ENCODE data around the gene CEACAM20. TPM values are rescaled to one million over a fixed set of nuclear protein-coding genes. Genes with fewer than 3 reads are reported as not detected.
A peak's percentile ranks its signal among the peaks of the same experiment; 100 is the strongest.

Gene CEACAM20
- total RNA-seq: not detected
- not detected for total RNA-seq (2013)

DNA sequence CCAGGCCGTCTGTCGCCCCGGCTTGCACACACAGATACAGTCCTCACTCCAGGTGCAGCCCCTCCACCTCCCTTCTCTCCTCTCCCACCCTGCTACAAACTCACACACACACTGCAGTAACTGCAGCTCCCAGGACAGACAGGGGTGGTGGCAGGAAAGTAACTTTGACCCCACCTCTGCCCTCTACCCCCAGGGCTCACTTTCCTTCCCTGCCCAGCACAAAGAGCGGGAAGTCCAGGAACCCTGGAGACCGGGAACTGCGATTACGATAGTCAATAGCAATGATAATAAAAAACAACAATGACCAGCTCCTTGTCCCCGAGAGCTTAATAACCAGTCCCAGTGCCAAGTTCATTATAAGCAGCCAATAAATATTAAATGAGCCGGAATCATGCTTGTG is at the start of gene CEACAM20:
TSS of gene CEACAM20 (minus strand) at position 140 of the 400 bp plus-strand sequence. CDS start 166 bp downstream, outside the sequence.
- TF ChIP-seq, protein P1, sequence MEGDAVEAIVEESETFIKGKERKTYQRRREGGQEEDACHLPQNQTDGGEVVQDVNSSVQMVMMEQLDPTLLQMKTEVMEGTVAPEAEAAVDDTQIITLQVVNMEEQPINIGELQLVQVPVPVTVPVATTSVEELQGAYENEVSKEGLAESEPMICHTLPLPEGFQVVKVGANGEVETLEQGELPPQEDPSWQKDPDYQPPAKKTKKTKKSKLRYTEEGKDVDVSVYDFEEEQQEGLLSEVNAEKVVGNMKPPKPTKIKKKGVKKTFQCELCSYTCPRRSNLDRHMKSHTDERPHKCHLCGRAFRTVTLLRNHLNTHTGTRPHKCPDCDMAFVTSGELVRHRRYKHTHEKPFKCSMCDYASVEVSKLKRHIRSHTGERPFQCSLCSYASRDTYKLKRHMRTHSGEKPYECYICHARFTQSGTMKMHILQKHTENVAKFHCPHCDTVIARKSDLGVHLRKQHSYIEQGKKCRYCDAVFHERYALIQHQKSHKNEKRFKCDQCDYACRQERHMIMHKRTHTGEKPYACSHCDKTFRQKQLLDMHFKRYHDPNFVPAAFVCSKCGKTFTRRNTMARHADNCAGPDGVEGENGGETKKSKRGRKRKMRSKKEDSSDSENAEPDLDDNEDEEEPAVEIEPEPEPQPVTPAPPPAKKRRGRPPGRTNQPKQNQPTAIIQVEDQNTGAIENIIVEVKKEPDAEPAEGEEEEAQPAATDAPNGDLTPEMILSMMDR (IDR thresholded peaks at IDR 0.05): no peak
- DNase-seq (no peak), ATAC-seq (no peak)
- Histone ChIP-seq H3K4me3 (ENCODE audit: low read length) (no peak within 1 kb of the TSS), H3K27ac (ENCODE audit: low read length) (no peak within 1 kb of the TSS), H3K9me3 (ENCODE audit: control insufficient read depth, insufficient read depth, low read length) (no peaks in the 10 kb centered on the region), H3K27me3 (ENCODE audit: control insufficient read depth, insufficient read depth, low read length) (no peaks in the 10 kb centered on the region), H3K36me3 (ENCODE audit: control insufficient read depth, insufficient read depth, low read length) (no peaks in the 10 kb centered on the region), H3K4me1 (ENCODE audit: control insufficient read depth, insufficient read depth, low read length) (no peaks in the 10 kb centered on the region)
- Mint-ChIP-seq H3K4me1 (no peaks in the 10 kb centered on the region), H3K9me3 (no peaks in the 10 kb centered on the region), H3K27me3 (ENCODE audit: low read depth in 2 of 2) (peaks cover 0 to 12% of the 10 kb centered on the region in 2 donors), H3K4me3 (no peak within 1 kb of the TSS), H3K36me3 (no peaks in the 10 kb centered on the region), H3K27ac (no peak within 1 kb of the TSS)
- 89% methylated on average over 9 of the region's 9 CpGs for WGBS (ENCODE audit: insufficient coverage)
- intact Hi-C loops (cut with micrococcal nuclease): no loop called here

DNA sequence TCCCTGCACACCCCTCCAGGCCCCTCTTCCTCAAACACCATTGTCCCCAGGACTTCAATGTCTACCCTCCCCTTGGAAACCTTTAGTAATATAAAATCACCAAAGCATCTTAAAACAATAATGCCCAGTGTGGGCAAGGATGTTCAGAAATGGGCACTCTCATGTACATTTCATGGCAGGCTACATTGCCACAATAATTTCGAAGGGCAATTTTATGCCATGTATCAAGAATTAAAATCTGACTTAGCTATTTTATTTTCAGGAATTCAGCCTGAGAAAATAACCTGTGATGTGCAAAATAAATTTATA is 48.0 kb upstream of the CEACAM20 start:
- ATAC-seq (no peak), DNase-seq (no peak)
- no peaks in the 10 kb centered on the region for H3K4me1 ChIP-seq (ENCODE audit: control insufficient read depth, insufficient read depth, low read length)
- H3K4me1 Mint-ChIP-seq: no peaks in the 10 kb centered on the region
- H3K9me3 ChIP-seq (ENCODE audit: control insufficient read depth, insufficient read depth, low read length): no peaks in the 10 kb centered on the region
- no peaks in the 10 kb centered on the region for H3K27me3 ChIP-seq (ENCODE audit: control insufficient read depth, insufficient read depth, low read length)
- 100% methylated on average over 1 of the region's 1 CpG for WGBS (ENCODE audit: insufficient coverage)
- H3K27ac ChIP-seq (ENCODE audit: low read length): no peak overlapping the region
- H3K4me3 Mint-ChIP-seq: no peak overlapping the region
- H3K27ac Mint-ChIP-seq: no peak overlapping the region
- TF ChIP-seq, protein P1 (IDR thresholded peaks at IDR 0.05): no peak
- no peaks in the 10 kb centered on the region for H3K9me3 Mint-ChIP-seq
- H3K36me3 ChIP-seq (ENCODE audit: control insufficient read depth, insufficient read depth, low read length): no peaks in the 10 kb centered on the region
- peaks cover 0 to 3% of the 10 kb centered on the region in 2 donors for H3K27me3 Mint-ChIP-seq (ENCODE audit: low read depth in 2 of 2)
- H3K36me3 Mint-ChIP-seq: no peaks in the 10 kb centered on the region
- no peak overlapping the region for H3K4me3 ChIP-seq (ENCODE audit: low read length)
- intact Hi-C loops (cut with micrococcal nuclease): loop anchor here (1.0 kb wide), 1 partner anchor 80 kb away; no protein-coding TSS in a partner anchor

GRCh38 chr19:44576843-44577565 is 47.5 kb upstream of the CEACAM20 start:
- Mint-ChIP-seq H3K9me3 (no peaks in the 10 kb centered on the region), H3K4me3 (no peak overlapping the region), H3K27me3 (ENCODE audit: low read depth in 2 of 2) (no peaks in the 10 kb centered on the region), H3K4me1 (no peaks in the 10 kb centered on the region), H3K27ac (no peak overlapping the region), H3K36me3 (no peaks in the 10 kb centered on the region)
- ATAC-seq (peak; percentile 57 to 80 (median 65)), DNase-seq (peak in 1 of 2 donors; percentile 46)
- TF ChIP-seq, protein P1 (IDR thresholded peaks at IDR 0.05): peak; percentile 29
- no peak overlapping the region for H3K27ac ChIP-seq (ENCODE audit: low read length)
- H3K4me3 ChIP-seq (ENCODE audit: low read length): no peak overlapping the region
- H3K27me3 ChIP-seq (ENCODE audit: control insufficient read depth, insufficient read depth, low read length): no peaks in the 10 kb centered on the region
- no peaks in the 10 kb centered on the region for H3K4me1 ChIP-seq (ENCODE audit: control insufficient read depth, insufficient read depth, low read length)
- 70% methylated on average over 8 of the region's 8 CpGs for WGBS (ENCODE audit: insufficient coverage)
- intact Hi-C loops (cut with micrococcal nuclease): loop anchor here (1.0 kb wide), 1 partner anchor 80 kb away; no protein-coding TSS in a partner anchor
- no peaks in the 10 kb centered on the region for H3K36me3 ChIP-seq (ENCODE audit: control insufficient read depth, insufficient read depth, low read length)
- no peaks in the 10 kb centered on the region for H3K9me3 ChIP-seq (ENCODE audit: control insufficient read depth, insufficient read depth, low read length)

Measured in natural killer cell (primary cell).